LNCaP clone FGC (cell line): Measurements from ENCODE around the gene PKD1.

Source experiments
- DNase-seq: peaks from one replicate; pipeline ENCODE4 v3.0.0-alpha.2; 2011; ENCODE audit warnings: low read depth
- H3K4me3 ChIP-seq: 2 replicates; pipeline ENCODE4 v1.5.1; 2011; ENCODE audit warnings: mild to moderate bottlenecking, low read depth, low read length, control low read depth
- CTCF ChIP-seq: IDR thresholded peaks from 2 replicates; pipeline ENCODE4 v1.5.1; 2012; ENCODE audit warnings: mild to moderate bottlenecking; ENCODE audit not compliant: control insufficient read depth, insufficient read depth; ENCODE audit errors: extremely low read depth

The PKD1 gene

GRCh38 chr16:2040787-2041522 is 94.7 kb downstream of the PKD1 start:
- no peak overlapping the region for H3K4me3 ChIP-seq
- no peak for TF ChIP-seq CTCF
- DNase-seq: no peak

GRCh38 chr16:2040041-2040786 is 95.5 kb downstream of the PKD1 start:
- H3K4me3 ChIP-seq: no peak overlapping the region
- TF ChIP-seq CTCF: no peak
- DNase-seq: no peak

GRCh38 chr16:2039274-2040031 is 96.2 kb downstream of the PKD1 start:
- peak; percentile 90 for DNase-seq
- no peak overlapping the region for H3K4me3 ChIP-seq
- TF ChIP-seq CTCF: no peak
